MM.1S (cell line): ENCODE data around the gene CASP4.

Source experiments
- EZH2 ChIP-seq: fragments of 300-600 bp; sonication (generic); optimal IDR thresholded peaks from 2 replicates; pipeline ENCODE3; 2017; ENCODE audit warnings: low read depth, mild to moderate bottlenecking, antibody characterized with exemption, low read length, mixed read lengths
- EZH2phosphoT487 ChIP-seq: fragments of 300-600 bp; sonication (generic); IDR thresholded peaks from 2 replicates; pipeline ENCODE4 v1.6.1; 2018; ENCODE audit warnings: antibody characterized with exemption, low read length
- TF ChIP-seq, protein P1 (sequence below): fragments of 300-600 bp; sonication (generic); IDR thresholded peaks from 2 replicates; pipeline ENCODE4 v1.5.1; 2016; ENCODE audit warnings: antibody characterized with exemption, low read length, mixed read lengths

DNA sequence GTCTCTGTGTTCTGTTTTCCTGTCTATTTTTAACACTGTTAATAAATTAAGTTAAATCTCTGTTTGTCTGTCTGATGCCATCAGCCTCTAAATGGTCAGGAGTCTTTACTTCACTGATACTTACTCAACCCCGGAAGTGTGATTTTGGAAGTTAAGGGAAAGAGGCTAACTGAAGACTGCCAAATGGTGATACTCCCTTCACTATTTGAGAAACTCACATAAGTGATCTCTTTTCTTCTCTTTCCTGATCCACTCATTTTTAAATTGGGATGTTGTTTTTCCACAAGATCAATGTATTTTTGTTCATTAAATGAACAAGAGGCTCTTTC, 69.7 kb downstream of the CASP4 start:
- TF ChIP-seq, protein P1, sequence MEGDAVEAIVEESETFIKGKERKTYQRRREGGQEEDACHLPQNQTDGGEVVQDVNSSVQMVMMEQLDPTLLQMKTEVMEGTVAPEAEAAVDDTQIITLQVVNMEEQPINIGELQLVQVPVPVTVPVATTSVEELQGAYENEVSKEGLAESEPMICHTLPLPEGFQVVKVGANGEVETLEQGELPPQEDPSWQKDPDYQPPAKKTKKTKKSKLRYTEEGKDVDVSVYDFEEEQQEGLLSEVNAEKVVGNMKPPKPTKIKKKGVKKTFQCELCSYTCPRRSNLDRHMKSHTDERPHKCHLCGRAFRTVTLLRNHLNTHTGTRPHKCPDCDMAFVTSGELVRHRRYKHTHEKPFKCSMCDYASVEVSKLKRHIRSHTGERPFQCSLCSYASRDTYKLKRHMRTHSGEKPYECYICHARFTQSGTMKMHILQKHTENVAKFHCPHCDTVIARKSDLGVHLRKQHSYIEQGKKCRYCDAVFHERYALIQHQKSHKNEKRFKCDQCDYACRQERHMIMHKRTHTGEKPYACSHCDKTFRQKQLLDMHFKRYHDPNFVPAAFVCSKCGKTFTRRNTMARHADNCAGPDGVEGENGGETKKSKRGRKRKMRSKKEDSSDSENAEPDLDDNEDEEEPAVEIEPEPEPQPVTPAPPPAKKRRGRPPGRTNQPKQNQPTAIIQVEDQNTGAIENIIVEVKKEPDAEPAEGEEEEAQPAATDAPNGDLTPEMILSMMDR, result no peak
- TF ChIP-seq EZH2phosphoT487, result no peak
- no peak for TF ChIP-seq EZH2
